Measurements from ENCODE around the gene TMEFF2.

GRCh38 chr2:191951376-191951775 is 243.4 kb downstream of the TMEFF2 start:
- TF ChIP-seq CTCF (IDR thresholded peaks at IDR 0.05; ENCODE audit: insufficient read depth, low read length, poor library complexity, severe bottlenecking) (no peak), EZH2phosphoT487 (conservative IDR thresholded peaks at IDR 0.05; ENCODE audit: low read length) (no peak)

Measured in SU-DHL-6 (cell line).